Spleen (tissue), 7 donors: ENCODE results near the gene CTNNA2.

Experiments
- CTCF ChIP-seq, 11 experiments: fragments of 200-600 bp in 7 of 11; fragments of 450-650 bp in 4 of 11; sonication (generic) in 4 of 11; IDR thresholded peaks in 8 of 11; conservative IDR thresholded peaks in 3 of 11; 1 replicate in 7 of 11; 2 replicates in 4 of 11; pipeline versions ENCODE4 v1.4.0 to v1.8.0; 2016 to 2021; ENCODE audit warnings: antibody characterized with exemption in 11 of 11, inconsistent platforms in 4 of 11, mild to moderate bottlenecking in 1 of 11
- POLR2A ChIP-seq, 3 donors: fragments of 450-650 bp; IDR thresholded peaks; one replicate each; pipeline ENCODE4 v1.5.1; 2017; ENCODE audit warnings: antibody characterized with exemption in 3 of 3, mild to moderate bottlenecking in 1 of 3
- POLR2AphosphoS5 ChIP-seq, 3 donors: sonication (generic); formaldehyde crosslinking; IDR thresholded peaks; one replicate each; pipeline ENCODE4 v1.5.1; 2017; ENCODE audit warnings: antibody characterized with exemption in 3 of 3
- donor health status: DM: no; HTN: no; CAD: no; lungs with moderate emphysema.
- donor health status: DM: no; HTN: no; CAD: no.
- donor health status: DM: no; HTN: no; CAD: no.

- TF ChIP-seq CTCF (IDR thresholded peaks at IDR 0.05 in 8 of 11, conservative IDR thresholded peaks at IDR 0.05 in 3 of 11) (no peak), POLR2A (IDR thresholded peaks at IDR 0.05) (no peak), POLR2AphosphoS5 (IDR thresholded peaks at IDR 0.05) (no peak)
Observed at GRCh38 chr2:80153768-80154167, 640.9 kb downstream of the CTNNA2 start.
